ENCODE results near the gene CRIP2. TPM values are rescaled to one million over a fixed set of nuclear protein-coding genes. Genes with fewer than 3 reads are reported as not detected.

Gene CRIP2
- total RNA-seq, 1 donor from 2014 or later, result 71.8 TPM

- no peaks in the 10 kb centered on the region for H3K9me3 ChIP-seq (ENCODE audit: insufficient read depth, low read depth, low read length)
- no peak overlapping the region for H2AFZ ChIP-seq (ENCODE audit: low read depth, low read length)
- no peaks in the 10 kb centered on the region for H3K79me2 ChIP-seq (ENCODE audit: insufficient read depth, low read length)
- H3K4me1 Mint-ChIP-seq (ENCODE audit: low read depth, unreplicated experiment), result no peaks in the 10 kb centered on the region
- H3K36me3 ChIP-seq (ENCODE audit: insufficient read depth, low read length), result no peaks in the 10 kb centered on the region
- peaks cover 26% of the 10 kb centered on the region for H3K27me3 Mint-ChIP-seq (ENCODE audit: low read depth, unreplicated experiment)
- no peaks in the 10 kb centered on the region for H3K4me1 ChIP-seq (ENCODE audit: insufficient read depth, low read length)
- no peak overlapping the region for H3K27ac Mint-ChIP-seq (ENCODE audit: unreplicated experiment)
- no peak overlapping the region for H3K27ac ChIP-seq (ENCODE audit: low read depth, low read length)
- TF ChIP-seq EZH2 (IDR thresholded peaks at IDR 0.05; ENCODE audit: insufficient read depth, low read length), result no peak
- TF ChIP-seq, protein P1, sequence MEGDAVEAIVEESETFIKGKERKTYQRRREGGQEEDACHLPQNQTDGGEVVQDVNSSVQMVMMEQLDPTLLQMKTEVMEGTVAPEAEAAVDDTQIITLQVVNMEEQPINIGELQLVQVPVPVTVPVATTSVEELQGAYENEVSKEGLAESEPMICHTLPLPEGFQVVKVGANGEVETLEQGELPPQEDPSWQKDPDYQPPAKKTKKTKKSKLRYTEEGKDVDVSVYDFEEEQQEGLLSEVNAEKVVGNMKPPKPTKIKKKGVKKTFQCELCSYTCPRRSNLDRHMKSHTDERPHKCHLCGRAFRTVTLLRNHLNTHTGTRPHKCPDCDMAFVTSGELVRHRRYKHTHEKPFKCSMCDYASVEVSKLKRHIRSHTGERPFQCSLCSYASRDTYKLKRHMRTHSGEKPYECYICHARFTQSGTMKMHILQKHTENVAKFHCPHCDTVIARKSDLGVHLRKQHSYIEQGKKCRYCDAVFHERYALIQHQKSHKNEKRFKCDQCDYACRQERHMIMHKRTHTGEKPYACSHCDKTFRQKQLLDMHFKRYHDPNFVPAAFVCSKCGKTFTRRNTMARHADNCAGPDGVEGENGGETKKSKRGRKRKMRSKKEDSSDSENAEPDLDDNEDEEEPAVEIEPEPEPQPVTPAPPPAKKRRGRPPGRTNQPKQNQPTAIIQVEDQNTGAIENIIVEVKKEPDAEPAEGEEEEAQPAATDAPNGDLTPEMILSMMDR (IDR thresholded peaks at IDR 0.05; ENCODE audit: insufficient read depth, low read depth, low read length), result no peak
- H3K4me3 Mint-ChIP-seq (ENCODE audit: unreplicated experiment), result no peak overlapping the region
- H3K27me3 ChIP-seq (ENCODE audit: insufficient read depth, low read length), result no peaks in the 10 kb centered on the region
- no peaks in the 10 kb centered on the region for H4K20me1 ChIP-seq (ENCODE audit: insufficient read depth, low read length)
- no peak overlapping the region for H3K9ac ChIP-seq (ENCODE audit: low read length)
- H3K4me3 ChIP-seq (ENCODE audit: insufficient read depth, low read depth, low read length), result no peak overlapping the region
- no peak for DNase-seq (ENCODE audit: low read depth)
- FAIRE-seq, result no peak
- H3K4me2 ChIP-seq (ENCODE audit: low read length), result no peak overlapping the region
- no peaks in the 10 kb centered on the region for H3K36me3 Mint-ChIP-seq (ENCODE audit: low read depth, unreplicated experiment)
- H3K9me3 Mint-ChIP-seq (ENCODE audit: unreplicated experiment), result peaks cover 2% of the 10 kb centered on the region
These were observed 30.5 kb downstream of the CRIP2 start for GRCh38 chr14:105505101-105505500.

DNA sequence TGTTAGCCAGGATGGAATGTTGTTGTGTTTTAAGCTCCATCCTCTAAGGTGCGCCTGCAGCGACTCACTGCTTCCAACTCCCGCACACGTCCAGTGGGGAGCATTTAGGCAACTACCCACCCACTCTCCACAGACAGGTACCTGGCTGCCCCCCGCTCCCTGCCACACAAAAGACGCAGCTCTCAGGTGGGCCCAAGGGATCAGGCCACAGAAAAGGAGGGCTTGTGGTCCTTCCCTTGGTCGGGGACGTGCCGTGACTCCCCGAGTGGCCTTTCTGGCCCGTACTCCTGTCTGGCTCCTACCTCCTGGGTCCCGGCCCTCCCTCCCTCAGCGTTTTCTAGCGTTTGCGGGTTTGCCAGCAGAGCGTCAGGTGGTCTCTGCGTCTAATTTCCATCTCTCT lies 32.6 kb downstream of the CRIP2 start:
- TF ChIP-seq, protein P1 (IDR thresholded peaks at IDR 0.05; ENCODE audit: insufficient read depth, low read depth, low read length), result no peak
- no peak for TF ChIP-seq EZH2 (IDR thresholded peaks at IDR 0.05; ENCODE audit: insufficient read depth, low read length)
- H3K4me1 Mint-ChIP-seq (ENCODE audit: low read depth, unreplicated experiment), result no peaks in the 10 kb centered on the region
- no peak overlapping the region for H3K4me3 ChIP-seq (ENCODE audit: insufficient read depth, low read depth, low read length)
- H4K20me1 ChIP-seq (ENCODE audit: insufficient read depth, low read length), result no peaks in the 10 kb centered on the region
- H3K36me3 Mint-ChIP-seq (ENCODE audit: low read depth, unreplicated experiment), result no peaks in the 10 kb centered on the region
- FAIRE-seq, result no peak
- no peaks in the 10 kb centered on the region for H3K36me3 ChIP-seq (ENCODE audit: insufficient read depth, low read length)
- H3K27ac ChIP-seq (ENCODE audit: low read depth, low read length), result no peak overlapping the region
- no peak overlapping the region for H3K4me2 ChIP-seq (ENCODE audit: low read length)
- H2AFZ ChIP-seq (ENCODE audit: low read depth, low read length), result no peak overlapping the region
- no peak overlapping the region for H3K4me3 Mint-ChIP-seq (ENCODE audit: unreplicated experiment)
- no peaks in the 10 kb centered on the region for H3K9me3 ChIP-seq (ENCODE audit: insufficient read depth, low read depth, low read length)
- H3K79me2 ChIP-seq (ENCODE audit: insufficient read depth, low read length), result no peaks in the 10 kb centered on the region
- peaks cover 9% of the 10 kb centered on the region for H3K27me3 ChIP-seq (ENCODE audit: insufficient read depth, low read length)
- H3K9me3 Mint-ChIP-seq (ENCODE audit: unreplicated experiment), result peaks cover 2% of the 10 kb centered on the region
- no peak overlapping the region for H3K27ac Mint-ChIP-seq (ENCODE audit: unreplicated experiment)
- H3K27me3 Mint-ChIP-seq (ENCODE audit: low read depth, unreplicated experiment), result peaks cover 39% of the 10 kb centered on the region
- no peak overlapping the region for H3K9ac ChIP-seq (ENCODE audit: low read length)
- DNase-seq (ENCODE audit: low read depth), result no peak
- H3K4me1 ChIP-seq (ENCODE audit: insufficient read depth, low read length), result no peaks in the 10 kb centered on the region

DNA sequence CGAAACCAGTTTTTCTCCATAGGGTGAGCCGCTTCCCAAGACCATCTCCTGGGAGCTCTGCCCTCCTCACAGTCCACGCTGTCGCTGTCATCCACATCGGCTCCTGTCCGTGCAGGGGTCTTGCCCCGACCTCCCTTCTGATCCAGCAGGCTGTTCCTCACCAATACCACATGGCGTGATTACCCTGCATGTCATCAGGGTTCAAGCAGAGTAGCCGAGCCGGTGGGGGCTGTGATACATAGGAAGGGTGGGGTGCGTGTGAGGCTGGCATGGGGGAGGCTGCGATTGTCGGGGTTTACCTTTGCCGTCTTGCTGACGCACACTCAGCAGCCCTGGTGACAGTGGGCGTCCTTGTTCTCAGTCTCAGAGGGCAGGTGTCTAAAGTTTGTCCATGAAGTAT lies 33.4 kb downstream of the CRIP2 start:
- Histone ChIP-seq H4K20me1 (ENCODE audit: insufficient read depth, low read length) (no peaks in the 10 kb centered on the region), H3K9ac (ENCODE audit: low read length) (no peak overlapping the region), H2AFZ (ENCODE audit: low read depth, low read length) (no peak overlapping the region), H3K27me3 (ENCODE audit: insufficient read depth, low read length) (peaks cover 11% of the 10 kb centered on the region), H3K27ac (ENCODE audit: low read depth, low read length) (no peak overlapping the region), H3K4me3 (ENCODE audit: insufficient read depth, low read depth, low read length) (no peak overlapping the region), H3K4me1 (ENCODE audit: insufficient read depth, low read length) (no peaks in the 10 kb centered on the region), H3K36me3 (ENCODE audit: insufficient read depth, low read length) (no peaks in the 10 kb centered on the region), H3K9me3 (ENCODE audit: insufficient read depth, low read depth, low read length) (no peaks in the 10 kb centered on the region), H3K4me2 (ENCODE audit: low read length) (no peak overlapping the region), H3K79me2 (ENCODE audit: insufficient read depth, low read length) (no peaks in the 10 kb centered on the region)
- H3K27ac Mint-ChIP-seq (ENCODE audit: unreplicated experiment), result no peak overlapping the region
- H3K4me1 Mint-ChIP-seq (ENCODE audit: low read depth, unreplicated experiment), result no peaks in the 10 kb centered on the region
- FAIRE-seq (no peak), DNase-seq (ENCODE audit: low read depth) (no peak)
- H3K4me3 Mint-ChIP-seq (ENCODE audit: unreplicated experiment), result no peak overlapping the region
- no peaks in the 10 kb centered on the region for H3K36me3 Mint-ChIP-seq (ENCODE audit: low read depth, unreplicated experiment)
- H3K27me3 Mint-ChIP-seq (ENCODE audit: low read depth, unreplicated experiment), result peaks cover 42% of the 10 kb centered on the region
- no peak for TF ChIP-seq EZH2 (IDR thresholded peaks at IDR 0.05; ENCODE audit: insufficient read depth, low read length)
- TF ChIP-seq, protein P1 (IDR thresholded peaks at IDR 0.05; ENCODE audit: insufficient read depth, low read depth, low read length), result no peak
- peaks cover 2% of the 10 kb centered on the region for H3K9me3 Mint-ChIP-seq (ENCODE audit: unreplicated experiment)
